Neural progenitor cell (in vitro differentiated cells): Measurements from ENCODE around the gene CMTM1. TPM values are rescaled to one million over a fixed set of nuclear protein-coding genes. Genes with fewer than 3 reads are reported as not detected.

Source experiments
- DNase-seq: peaks from one replicate; pipeline ENCODE4 v3.0.0-alpha.2; 2016; ENCODE audit warnings: low spot score
- H2AFZ ChIP-seq: fragments of 200-600 bp; sonication (generic); replicated peaks from 2 replicates; pipeline ENCODE4 v1.6.1; 2016; ENCODE audit warnings: antibody characterized with exemption
- H3F3A ChIP-seq: fragments of 200-600 bp; sonication (generic); 2 replicates; pipeline ENCODE4 v1.6.1; 2016; ENCODE audit warnings: antibody characterized with exemption, low read depth
- H3K27ac ChIP-seq: fragments of 200-600 bp; sonication (generic); 2 replicates; pipeline ENCODE4 v1.5.1; 2016; ENCODE audit warnings: mild to moderate bottlenecking
- H3K27me3 ChIP-seq: fragments of 200-600 bp; sonication (generic); 2 replicates; pipeline ENCODE4 v1.6.1; 2016; ENCODE audit warnings: mild to moderate bottlenecking, moderate library complexity
- H3K36me3 ChIP-seq: fragments of 200-600 bp; sonication (generic); 2 replicates; pipeline ENCODE4 v1.5.1; 2016
- H3K4me1 ChIP-seq: fragments of 200-600 bp; sonication (generic); 2 replicates; pipeline ENCODE4 v1.6.1; 2016; ENCODE audit warnings: mixed run types
- H3K4me2 ChIP-seq: fragments of 200-600 bp; sonication (generic); 2 replicates; pipeline ENCODE4 v1.6.1; 2016
- H3K4me3 ChIP-seq: fragments of 200-600 bp; sonication (generic); 2 replicates; pipeline ENCODE4 v1.5.1; 2016
- H3K79me2 ChIP-seq: fragments of 200-600 bp; sonication (generic); 2 replicates; pipeline ENCODE4 v1.6.1; 2016; ENCODE audit warnings: low read depth
- H3K9ac ChIP-seq: fragments of 200-600 bp; sonication (generic); 2 replicates; pipeline ENCODE4 v1.6.1; 2016
- H3K9me3 ChIP-seq: fragments of 200-600 bp; sonication (generic); 2 replicates; pipeline ENCODE4 v1.5.1; 2016; ENCODE audit warnings: low read depth
- H4K20me1 ChIP-seq: fragments of 200-600 bp; sonication (generic); 2 replicates; pipeline ENCODE4 v1.6.1; 2016; ENCODE audit warnings: low read depth
- H3K27ac Mint-ChIP-seq: 3 replicates; pipeline ENCODE4 v1.8.0; 2021; ENCODE audit warnings: mixed read lengths
- H3K27me3 Mint-ChIP-seq: 2 replicates; pipeline ENCODE4 v1.8.0; 2022; ENCODE audit warnings: low read depth, mild to moderate bottlenecking, inconsistent platforms, moderate library complexity, mixed read lengths; ENCODE audit not compliant: insufficient read depth
- H3K36me3 Mint-ChIP-seq: 3 replicates; pipeline ENCODE4 v1.8.0; 2021; ENCODE audit warnings: mixed read lengths
- H3K4me1 Mint-ChIP-seq: 3 replicates; pipeline ENCODE4 v1.8.0; 2021; ENCODE audit warnings: mixed read lengths
- H3K4me3 Mint-ChIP-seq: 3 replicates; pipeline ENCODE4 v1.8.0; 2021; ENCODE audit warnings: mild to moderate bottlenecking, moderate library complexity, mixed read lengths
- H3K9me3 Mint-ChIP-seq: 3 replicates; pipeline ENCODE4 v1.8.0; 2020; ENCODE audit warnings: mixed read lengths
- CTCF ChIP-seq: fragments of 200-600 bp; sonication (generic); IDR thresholded peaks from 2 replicates; pipeline ENCODE4 v1.5.1; 2017; ENCODE audit warnings: antibody characterized with exemption, mild to moderate bottlenecking
- EZH2 ChIP-seq: fragments of 200-600 bp; sonication (generic); IDR thresholded peaks from 2 replicates; pipeline ENCODE4 v1.6.1; 2017; ENCODE audit warnings: antibody characterized with exemption, mild to moderate bottlenecking, moderate library complexity
- EZH2phosphoT487 ChIP-seq: fragments of 200-600 bp; sonication (generic); IDR thresholded peaks from 2 replicates; pipeline ENCODE4 v1.6.1; 2017; ENCODE audit warnings: antibody characterized with exemption
- total RNA-seq: library from RNA; depleted of rRNA; stranded (reverse); fragments of >200 nt; gene quantifications from 2 replicates; pipeline ENCODE4 v1.2.3, GENCODE V29; 2015; ENCODE audit warnings: low replicate concordance

CMTM1 gene
- total RNA-seq, 1 donor from 2014 or later = not detected

GRCh38 chr16:66619534-66620428, 53.5 kb downstream of the CMTM1 start:
- Histone ChIP-seq H3K36me3 (no peaks in the 10 kb centered on the region), H2AFZ (no peak overlapping the region), H3K79me2 (no peaks in the 10 kb centered on the region), H3K4me3 (no peak overlapping the region), H3F3A (peaks cover 17% of the 10 kb centered on the region), H3K9me3 (no peaks in the 10 kb centered on the region), H3K4me1 (peaks cover 17% of the 10 kb centered on the region), H3K27ac (no peak overlapping the region), H4K20me1 (peaks cover 5% of the 10 kb centered on the region), H3K4me2 (no peak overlapping the region), H3K9ac (no peak overlapping the region), H3K27me3 (no peaks in the 10 kb centered on the region)
- DNase-seq = no peak
- Mint-ChIP-seq H3K27ac (no peak overlapping the region), H3K4me3 (no peak overlapping the region), H3K9me3 (no peaks in the 10 kb centered on the region), H3K4me1 (peaks cover 40% of the 10 kb centered on the region), H3K36me3 (peaks cover 14% of the 10 kb centered on the region), H3K27me3 (peaks cover 6% of the 10 kb centered on the region)
- TF ChIP-seq EZH2 = no peak

GRCh38 chr16:66620429-66620795, 54.2 kb downstream of the CMTM1 start:
- Histone ChIP-seq H4K20me1 (peaks cover 5% of the 10 kb centered on the region), H3K4me1 (peaks cover 17% of the 10 kb centered on the region), H3F3A (peaks cover 17% of the 10 kb centered on the region), H3K27me3 (no peaks in the 10 kb centered on the region), H3K27ac (no peak overlapping the region), H3K4me3 (no peak overlapping the region), H3K9me3 (no peaks in the 10 kb centered on the region), H3K36me3 (no peaks in the 10 kb centered on the region), H3K4me2 (no peak overlapping the region), H2AFZ (no peak overlapping the region), H3K79me2 (no peaks in the 10 kb centered on the region), H3K9ac (no peak overlapping the region)
- Mint-ChIP-seq H3K27me3 (peaks cover 6% of the 10 kb centered on the region), H3K36me3 (peaks cover 9% of the 10 kb centered on the region), H3K4me1 (peaks cover 40% of the 10 kb centered on the region), H3K27ac (no peak overlapping the region), H3K9me3 (no peaks in the 10 kb centered on the region), H3K4me3 (no peak overlapping the region)
- no peak for DNase-seq
- TF ChIP-seq EZH2phosphoT487 (no peak), EZH2 (no peak), CTCF (no peak)

- H3K79me2 ChIP-seq = no peaks in the 10 kb centered on the region
- H2AFZ ChIP-seq = no peak overlapping the region
- no peaks in the 10 kb centered on the region for H3K27me3 ChIP-seq
- no peak overlapping the region for H3K4me2 ChIP-seq
- Mint-ChIP-seq H3K27ac (no peak overlapping the region), H3K4me1 (peaks cover 31% of the 10 kb centered on the region), H3K36me3 (peaks cover 9% of the 10 kb centered on the region), H3K4me3 (no peak overlapping the region), H3K27me3 (peaks cover 6% of the 10 kb centered on the region), H3K9me3 (no peaks in the 10 kb centered on the region)
- H3K4me1 ChIP-seq = peaks cover 9% of the 10 kb centered on the region
- no peak overlapping the region for H3K27ac ChIP-seq
- no peaks in the 10 kb centered on the region for H3K9me3 ChIP-seq
- TF ChIP-seq EZH2phosphoT487 (no peak), CTCF (no peak), EZH2 (no peak)
- no peak overlapping the region for H3K9ac ChIP-seq
- peaks cover 6% of the 10 kb centered on the region for H3F3A ChIP-seq
- peaks cover 2% of the 10 kb centered on the region for H4K20me1 ChIP-seq
- DNase-seq = no peak
- H3K4me3 ChIP-seq = no peak overlapping the region
- H3K36me3 ChIP-seq = no peaks in the 10 kb centered on the region
Measured at GRCh38 chr16:66621973-66622372, 55.7 kb downstream of the CMTM1 start.

GRCh38 chr16:66622863-66623262, 56.6 kb downstream of the CMTM1 start:
- Mint-ChIP-seq H3K4me1 (peaks cover 30% of the 10 kb centered on the region), H3K9me3 (no peaks in the 10 kb centered on the region), H3K36me3 (peaks cover 9% of the 10 kb centered on the region), H3K27me3 (peaks cover 6% of the 10 kb centered on the region), H3K4me3 (no peak overlapping the region), H3K27ac (no peak overlapping the region)
- peaks cover 5% of the 10 kb centered on the region for H3K4me1 ChIP-seq
- H3K4me3 ChIP-seq = no peak overlapping the region
- H3K27ac ChIP-seq = no peak overlapping the region
- no peak overlapping the region for H3K4me2 ChIP-seq
- H3K9ac ChIP-seq = no peak overlapping the region
- no peaks in the 10 kb centered on the region for H4K20me1 ChIP-seq
- DNase-seq = no peak
- no peak for TF ChIP-seq CTCF
- TF ChIP-seq EZH2phosphoT487 = no peak
- TF ChIP-seq EZH2 = no peak
- no peak overlapping the region for H2AFZ ChIP-seq
- H3K79me2 ChIP-seq = no peaks in the 10 kb centered on the region
- no peaks in the 10 kb centered on the region for H3F3A ChIP-seq
- no peaks in the 10 kb centered on the region for H3K27me3 ChIP-seq
- H3K36me3 ChIP-seq = no peaks in the 10 kb centered on the region
- no peaks in the 10 kb centered on the region for H3K9me3 ChIP-seq
